ENCODE data around the gene LFNG. TPM values are rescaled to one million over a fixed set of nuclear protein-coding genes. Genes with fewer than 3 reads are reported as not detected.

The LFNG gene
- total RNA-seq, 1 donor from 2014 or later = 4.5 TPM

DNA sequence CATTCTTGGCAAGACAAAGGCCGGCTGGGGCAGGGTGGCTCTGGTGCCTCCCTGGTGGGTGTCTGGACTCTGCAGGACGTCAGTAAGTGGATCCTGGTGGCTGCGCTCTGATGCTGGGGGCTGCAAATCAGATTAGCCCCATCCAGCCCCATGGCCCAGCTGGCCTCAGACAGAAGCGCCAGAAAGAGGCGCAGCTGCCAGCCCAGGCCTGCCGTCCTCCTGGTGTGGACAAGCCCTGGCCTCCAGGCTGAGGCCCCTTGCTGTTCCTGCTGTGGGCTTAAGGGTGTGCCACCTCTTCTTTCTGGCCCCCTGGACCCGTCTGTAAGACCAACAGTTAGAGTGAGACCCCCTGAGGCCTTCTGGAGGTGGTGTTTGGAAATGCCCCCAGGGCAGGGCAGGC lies 5.9 kb upstream of the LFNG start:
- Histone ChIP-seq H3K27me3 (ENCODE audit: control insufficient read depth, insufficient read depth, low read length) (no peaks in the 10 kb centered on the region), H3K36me3 (ENCODE audit: control insufficient read depth, insufficient read depth, low read length) (no peaks in the 10 kb centered on the region), H3K4me3 (ENCODE audit: low read depth, low read length) (no peak overlapping the region)
- TF ChIP-seq, protein P1, sequence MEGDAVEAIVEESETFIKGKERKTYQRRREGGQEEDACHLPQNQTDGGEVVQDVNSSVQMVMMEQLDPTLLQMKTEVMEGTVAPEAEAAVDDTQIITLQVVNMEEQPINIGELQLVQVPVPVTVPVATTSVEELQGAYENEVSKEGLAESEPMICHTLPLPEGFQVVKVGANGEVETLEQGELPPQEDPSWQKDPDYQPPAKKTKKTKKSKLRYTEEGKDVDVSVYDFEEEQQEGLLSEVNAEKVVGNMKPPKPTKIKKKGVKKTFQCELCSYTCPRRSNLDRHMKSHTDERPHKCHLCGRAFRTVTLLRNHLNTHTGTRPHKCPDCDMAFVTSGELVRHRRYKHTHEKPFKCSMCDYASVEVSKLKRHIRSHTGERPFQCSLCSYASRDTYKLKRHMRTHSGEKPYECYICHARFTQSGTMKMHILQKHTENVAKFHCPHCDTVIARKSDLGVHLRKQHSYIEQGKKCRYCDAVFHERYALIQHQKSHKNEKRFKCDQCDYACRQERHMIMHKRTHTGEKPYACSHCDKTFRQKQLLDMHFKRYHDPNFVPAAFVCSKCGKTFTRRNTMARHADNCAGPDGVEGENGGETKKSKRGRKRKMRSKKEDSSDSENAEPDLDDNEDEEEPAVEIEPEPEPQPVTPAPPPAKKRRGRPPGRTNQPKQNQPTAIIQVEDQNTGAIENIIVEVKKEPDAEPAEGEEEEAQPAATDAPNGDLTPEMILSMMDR (IDR thresholded peaks at IDR 0.05; ENCODE audit: insufficient read depth, low read length, severe bottlenecking) = no peak
- DNase-seq (ENCODE audit: low read depth) = no peak
- FAIRE-seq = no peak

DNA sequence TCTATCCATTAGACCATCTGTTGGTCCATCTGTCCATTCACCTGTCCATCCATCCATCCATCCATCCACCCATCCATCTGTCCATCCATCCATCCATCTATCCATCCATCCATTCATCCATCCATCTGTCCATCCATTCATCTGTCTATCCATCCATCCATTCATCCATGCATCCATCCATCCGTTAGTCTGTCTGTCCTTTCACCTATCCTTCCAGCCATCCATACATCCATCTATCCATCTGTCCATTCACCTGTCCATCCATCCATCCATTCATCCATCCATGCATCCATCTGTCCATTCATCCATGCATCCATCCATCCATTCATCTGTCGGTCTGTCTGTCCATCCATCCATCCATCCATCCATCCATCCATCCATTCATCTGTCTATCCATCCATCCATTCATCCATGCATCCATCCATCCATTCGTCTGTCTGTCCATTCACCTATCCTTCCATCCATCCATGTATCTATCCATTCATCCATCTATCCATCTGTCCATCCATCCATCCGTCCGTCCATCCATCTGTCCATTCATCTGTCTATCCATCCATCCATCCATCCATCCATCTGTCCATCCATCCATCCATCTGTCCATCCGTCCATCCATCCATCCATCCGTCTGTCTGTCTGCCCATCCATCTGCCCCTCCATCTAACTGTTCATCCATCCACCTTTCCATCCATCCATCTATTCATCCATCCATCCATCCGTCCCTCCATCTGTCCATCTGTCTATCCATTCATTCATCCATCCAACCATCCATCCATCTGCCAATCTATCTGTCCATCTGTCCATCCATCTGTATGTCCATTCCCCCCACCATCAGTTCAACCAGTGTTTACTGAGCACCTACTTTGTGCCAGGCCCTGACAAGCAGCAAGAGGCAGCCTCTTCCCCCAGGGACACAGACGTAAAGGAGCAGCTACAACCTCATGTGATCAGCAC lies 4.8 kb upstream of the LFNG start:
- Histone ChIP-seq H3K4me3 (ENCODE audit: low read depth, low read length) (no peak overlapping the region), H3K36me3 (ENCODE audit: control insufficient read depth, insufficient read depth, low read length) (no peaks in the 10 kb centered on the region), H3K27me3 (ENCODE audit: control insufficient read depth, insufficient read depth, low read length) (peaks cover 1% of the 10 kb centered on the region)
- DNase-seq (ENCODE audit: low read depth) (no peak), FAIRE-seq (peak; percentile 81)
- TF ChIP-seq, protein P1 (IDR thresholded peaks at IDR 0.05; ENCODE audit: insufficient read depth, low read length, severe bottlenecking) = no peak

DNA sequence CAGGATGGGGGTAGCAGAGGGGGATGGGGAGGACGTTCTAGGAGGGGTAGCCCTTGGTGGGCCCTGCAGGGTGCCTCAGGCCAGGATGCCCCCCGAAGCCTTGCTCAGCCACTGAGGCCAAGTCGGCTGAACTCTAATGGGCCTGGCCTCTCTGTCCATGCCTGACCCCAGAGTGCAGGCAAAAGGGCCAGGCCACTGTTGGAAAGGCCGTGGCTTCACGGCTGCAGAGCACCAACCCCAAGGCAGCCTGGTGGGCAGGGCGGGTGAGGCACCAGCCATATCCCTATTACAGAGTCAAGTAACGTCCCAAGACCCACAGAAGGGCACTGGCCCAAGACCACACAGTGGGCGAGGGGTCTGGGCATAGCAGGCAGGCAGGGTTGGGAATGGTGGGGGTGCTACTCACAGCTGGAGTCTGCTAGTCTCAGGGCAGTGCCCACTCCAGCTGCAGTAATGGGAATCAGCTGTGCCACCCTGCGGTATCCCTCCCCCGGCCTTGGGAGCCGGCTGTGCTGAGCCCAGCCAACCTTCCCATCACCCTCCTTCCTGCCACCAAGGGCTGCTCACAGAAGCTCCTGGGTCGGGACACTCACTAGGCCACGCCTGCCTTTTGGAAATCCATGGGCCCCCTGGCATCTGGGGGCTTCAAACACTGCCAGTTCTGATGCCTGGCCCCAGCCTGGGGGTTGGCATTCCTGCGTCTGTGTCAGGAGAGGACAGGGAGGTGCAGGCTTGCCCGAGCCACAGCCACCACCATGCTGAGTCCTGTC lies 4.0 kb upstream of the LFNG start:
- Histone ChIP-seq H3K36me3 (ENCODE audit: control insufficient read depth, insufficient read depth, low read length) (no peaks in the 10 kb centered on the region), H3K4me3 (ENCODE audit: low read depth, low read length) (no peak overlapping the region), H3K27me3 (ENCODE audit: control insufficient read depth, insufficient read depth, low read length) (peaks cover 1% of the 10 kb centered on the region)
- TF ChIP-seq, protein P1 (IDR thresholded peaks at IDR 0.05; ENCODE audit: insufficient read depth, low read length, severe bottlenecking) = no peak
- FAIRE-seq = no peak
- no peak for DNase-seq (ENCODE audit: low read depth)

DNA sequence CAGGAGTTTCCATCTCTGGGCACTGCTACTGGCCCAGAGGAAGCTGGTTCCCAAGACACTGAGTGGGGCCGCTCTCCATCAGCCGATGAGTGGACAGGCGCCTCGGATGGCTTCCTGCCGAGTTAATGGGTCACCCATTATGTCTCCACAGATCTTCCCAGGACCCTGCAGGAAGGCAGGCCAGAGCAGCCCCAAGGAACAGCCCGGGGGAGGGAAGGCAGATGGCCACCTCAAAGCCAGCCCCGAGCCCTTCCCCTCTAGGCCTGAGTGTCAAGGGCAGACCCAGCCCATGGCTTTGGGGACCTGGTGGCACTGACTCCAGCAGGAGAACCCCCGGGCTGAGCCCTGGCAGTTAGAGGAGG lies 3.4 kb upstream of the LFNG start:
- Histone ChIP-seq H3K36me3 (ENCODE audit: control insufficient read depth, insufficient read depth, low read length) (no peaks in the 10 kb centered on the region), H3K4me3 (ENCODE audit: low read depth, low read length) (no peak overlapping the region), H3K27me3 (ENCODE audit: control insufficient read depth, insufficient read depth, low read length) (peaks cover 1% of the 10 kb centered on the region)
- TF ChIP-seq, protein P1 (IDR thresholded peaks at IDR 0.05; ENCODE audit: insufficient read depth, low read length, severe bottlenecking) = no peak
- DNase-seq (ENCODE audit: low read depth) = no peak
- FAIRE-seq = no peak

DNA sequence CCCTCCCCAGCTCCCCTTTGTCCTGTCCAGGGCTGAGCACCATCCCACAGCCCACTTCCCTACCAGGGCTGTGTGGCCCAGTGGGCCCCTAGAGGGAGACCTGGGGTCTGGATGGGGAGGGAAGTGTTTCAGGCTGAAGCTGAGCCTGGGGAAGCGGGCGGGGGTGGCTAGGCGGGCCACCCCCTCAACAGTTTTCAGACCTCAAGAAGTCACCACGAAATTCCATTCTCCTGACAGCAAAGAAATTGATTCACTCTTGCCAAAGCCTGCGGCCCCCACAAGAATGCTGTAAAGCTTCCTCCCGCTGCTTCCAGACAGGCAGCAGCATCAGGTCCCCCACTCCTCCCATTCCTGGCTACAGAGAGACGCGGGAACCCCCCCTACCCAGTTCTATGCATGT lies 2.5 kb upstream of the LFNG start:
- DNase-seq (ENCODE audit: low read depth) (peak; percentile 67), FAIRE-seq (no peak)
- Histone ChIP-seq H3K36me3 (ENCODE audit: control insufficient read depth, insufficient read depth, low read length) (no peaks in the 10 kb centered on the region), H3K27me3 (ENCODE audit: control insufficient read depth, insufficient read depth, low read length) (peaks cover 1% of the 10 kb centered on the region), H3K4me3 (ENCODE audit: low read depth, low read length) (no peak overlapping the region)
- TF ChIP-seq, protein P1 (IDR thresholded peaks at IDR 0.05; ENCODE audit: insufficient read depth, low read length, severe bottlenecking) = no peak

All from bronchial epithelial cell (primary cell).